ENCODE measurements around the gene SVEP1. TPM values are rescaled to one million over a fixed set of nuclear protein-coding genes. Genes with fewer than 3 reads are reported as not detected.

Gene SVEP1
- 41.8 TPM for total RNA-seq

- Histone ChIP-seq H3K9me3 (no peaks in the 10 kb centered on the region), H3K27ac (peak within 1 kb of the TSS; percentile 80 to 84), H3K4me3 (peak within 1 kb of the TSS; percentile 74 to 96), H3K36me3 (no peaks in the 10 kb centered on the region), H3K4me1 (peaks cover 0 to 2% of the 10 kb centered on the region in 2 donors), H3K27me3 (no peaks in the 10 kb centered on the region)
- DNase-seq (ENCODE audit: low spot score in 2 of 2), result peak in 1 of 2 donors; percentile 74
- intact Hi-C loops (cut with DNase I), result loop anchor here (2.0 to 5.0 kb wide), 2 partner anchors 24 to 43 kb away; no protein-coding TSS in a partner anchor
- TF ChIP-seq CTCF (IDR thresholded peaks at IDR 0.05), result no peak
These were observed at the start of gene SVEP1 for GRCh38 chr9:110579034-110579861. TSS of gene SVEP1 (minus strand) at chr9:110579741. CDS start at chr9:110579543, 198 bp downstream.

- Histone ChIP-seq H3K4me3 (no peak overlapping the region), H3K27ac (peak overlapping the region in 1 of 2 donors; percentile 48), H3K4me1 (no peaks in the 10 kb centered on the region), H3K36me3 (no peaks in the 10 kb centered on the region), H3K9me3 (no peaks in the 10 kb centered on the region), H3K27me3 (no peaks in the 10 kb centered on the region)
- TF ChIP-seq CTCF (IDR thresholded peaks at IDR 0.05), result no peak
- intact Hi-C loops (cut with DNase I), result no loop called here
- DNase-seq (ENCODE audit: low spot score in 2 of 2), result peak in 1 of 2 donors; percentile 79
These were observed 46.7 kb upstream of the SVEP1 start for GRCh38 chr9:110626101-110626829.

GRCh38 chr9:110623462-110624025, 44.0 kb upstream of the SVEP1 start:
- H3K36me3 ChIP-seq, result no peaks in the 10 kb centered on the region
- no peaks in the 10 kb centered on the region for H3K9me3 ChIP-seq
- H3K27ac ChIP-seq, result no peak overlapping the region
- intact Hi-C loops (cut with DNase I), result loop anchor here (2.0 to 5.0 kb wide), 5 partner anchors 46 to 441 kb away; partner anchors contain the start of gene SVEP1
- no peak for DNase-seq (ENCODE audit: low spot score in 2 of 2)
- H3K4me1 ChIP-seq, result no peaks in the 10 kb centered on the region
- H3K4me3 ChIP-seq, result no peak overlapping the region
- H3K27me3 ChIP-seq, result no peaks in the 10 kb centered on the region
- TF ChIP-seq CTCF (IDR thresholded peaks at IDR 0.05), result peak in 2 of 3 experiments; percentile 72 to 73

GRCh38 chr9:110622368-110622767, 42.8 kb upstream of the SVEP1 start:
- Histone ChIP-seq H3K27ac (no peak overlapping the region), H3K27me3 (no peaks in the 10 kb centered on the region), H3K4me1 (no peaks in the 10 kb centered on the region), H3K36me3 (no peaks in the 10 kb centered on the region), H3K9me3 (no peaks in the 10 kb centered on the region), H3K4me3 (no peak overlapping the region)
- DNase-seq (ENCODE audit: low spot score in 2 of 2), result no peak
- intact Hi-C loops (cut with DNase I), result loop anchor here (2.0 to 5.0 kb wide), 5 partner anchors 45 to 440 kb away; partner anchors contain the start of gene SVEP1
- TF ChIP-seq CTCF (IDR thresholded peaks at IDR 0.05), result no peak

GRCh38 chr9:110620726-110621125, 41.2 kb upstream of the SVEP1 start:
- intact Hi-C loops (cut with DNase I), result loop anchor here (5.0 kb wide), 3 partner anchors 43 to 193 kb away; partner anchors contain the start of gene SVEP1
- Histone ChIP-seq H3K27ac (no peak overlapping the region), H3K36me3 (no peaks in the 10 kb centered on the region), H3K4me1 (no peaks in the 10 kb centered on the region), H3K4me3 (no peak overlapping the region), H3K9me3 (no peaks in the 10 kb centered on the region), H3K27me3 (no peaks in the 10 kb centered on the region)
- DNase-seq (ENCODE audit: low spot score in 2 of 2), result no peak
- no peak for TF ChIP-seq CTCF (IDR thresholded peaks at IDR 0.05)
